ENCODE results near the gene CRPPA.
"Not testable (repeated sequence)": the region's sequence is repeated elsewhere in the genome, so short reads cannot be mapped to it uniquely, and the experiment has no call there.

The CRPPA gene

DNA sequence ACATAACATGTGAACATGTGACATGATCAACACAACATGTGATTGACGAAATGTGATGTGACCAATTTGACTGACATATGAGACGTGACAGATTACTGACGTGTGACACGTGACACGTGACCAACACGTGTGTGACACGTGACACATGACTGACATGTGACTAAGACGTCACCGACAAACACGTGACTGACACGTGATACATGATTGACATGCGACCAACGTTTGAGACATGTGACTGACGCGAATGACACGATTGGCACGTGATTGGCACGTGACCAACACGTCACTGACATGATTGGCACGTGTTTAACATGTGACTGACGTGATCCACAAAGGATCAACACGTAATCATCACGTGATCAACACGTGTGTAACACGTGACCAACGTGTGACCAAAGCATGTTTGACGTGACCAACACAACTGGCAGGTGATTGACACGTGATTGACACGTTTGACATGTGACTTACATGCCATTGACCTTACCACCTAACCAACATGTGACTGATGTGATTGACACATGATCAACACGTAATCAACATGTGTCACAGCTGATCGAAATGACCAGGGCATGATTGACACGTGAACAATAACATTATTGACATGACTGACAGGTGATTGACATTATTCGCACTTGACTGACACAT is 23.7 kb downstream of the CRPPA start:
- H3K4me3 ChIP-seq (ENCODE audit: low read depth, low read length) = no peak overlapping the region
- TF ChIP-seq, protein P1, sequence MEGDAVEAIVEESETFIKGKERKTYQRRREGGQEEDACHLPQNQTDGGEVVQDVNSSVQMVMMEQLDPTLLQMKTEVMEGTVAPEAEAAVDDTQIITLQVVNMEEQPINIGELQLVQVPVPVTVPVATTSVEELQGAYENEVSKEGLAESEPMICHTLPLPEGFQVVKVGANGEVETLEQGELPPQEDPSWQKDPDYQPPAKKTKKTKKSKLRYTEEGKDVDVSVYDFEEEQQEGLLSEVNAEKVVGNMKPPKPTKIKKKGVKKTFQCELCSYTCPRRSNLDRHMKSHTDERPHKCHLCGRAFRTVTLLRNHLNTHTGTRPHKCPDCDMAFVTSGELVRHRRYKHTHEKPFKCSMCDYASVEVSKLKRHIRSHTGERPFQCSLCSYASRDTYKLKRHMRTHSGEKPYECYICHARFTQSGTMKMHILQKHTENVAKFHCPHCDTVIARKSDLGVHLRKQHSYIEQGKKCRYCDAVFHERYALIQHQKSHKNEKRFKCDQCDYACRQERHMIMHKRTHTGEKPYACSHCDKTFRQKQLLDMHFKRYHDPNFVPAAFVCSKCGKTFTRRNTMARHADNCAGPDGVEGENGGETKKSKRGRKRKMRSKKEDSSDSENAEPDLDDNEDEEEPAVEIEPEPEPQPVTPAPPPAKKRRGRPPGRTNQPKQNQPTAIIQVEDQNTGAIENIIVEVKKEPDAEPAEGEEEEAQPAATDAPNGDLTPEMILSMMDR (IDR thresholded peaks at IDR 0.05; ENCODE audit: borderline replicate concordance, insufficient read depth, low read depth, low read length) = no peak

DNA sequence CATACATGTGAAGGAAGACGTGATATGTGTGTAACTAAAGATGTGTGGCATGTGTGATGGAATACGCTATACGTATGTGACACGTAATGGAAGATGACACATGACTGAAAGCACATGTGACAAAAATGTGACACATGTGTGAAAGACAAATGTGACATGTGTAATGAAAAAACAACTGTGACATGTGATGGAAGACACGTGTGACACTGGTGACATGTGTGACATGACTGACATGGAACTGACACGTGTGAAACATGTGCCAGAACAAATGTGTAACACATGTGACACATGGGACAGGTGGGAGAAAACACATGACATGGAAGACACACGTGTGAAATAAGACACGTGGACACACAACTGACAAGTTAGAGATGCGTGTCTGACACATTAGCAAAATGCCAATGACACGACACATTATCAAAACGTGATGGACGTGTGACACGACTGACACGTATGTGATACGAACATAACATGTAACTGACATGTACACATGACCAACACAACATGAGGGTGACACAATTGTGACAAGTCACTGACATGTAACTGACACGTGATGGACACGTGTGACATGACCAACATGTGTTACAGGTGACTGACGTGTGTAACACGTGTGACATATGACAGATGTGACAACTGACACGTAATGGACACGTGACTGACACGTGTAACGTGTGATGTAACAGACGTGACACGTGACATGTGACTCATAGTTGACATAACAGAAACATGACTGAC is 24.4 kb downstream of the CRPPA start:
- TF ChIP-seq, protein P1 (IDR thresholded peaks at IDR 0.05; ENCODE audit: borderline replicate concordance, insufficient read depth, low read depth, low read length) = no peak
- no peak overlapping the region for H3K4me3 ChIP-seq (ENCODE audit: low read depth, low read length)

DNA sequence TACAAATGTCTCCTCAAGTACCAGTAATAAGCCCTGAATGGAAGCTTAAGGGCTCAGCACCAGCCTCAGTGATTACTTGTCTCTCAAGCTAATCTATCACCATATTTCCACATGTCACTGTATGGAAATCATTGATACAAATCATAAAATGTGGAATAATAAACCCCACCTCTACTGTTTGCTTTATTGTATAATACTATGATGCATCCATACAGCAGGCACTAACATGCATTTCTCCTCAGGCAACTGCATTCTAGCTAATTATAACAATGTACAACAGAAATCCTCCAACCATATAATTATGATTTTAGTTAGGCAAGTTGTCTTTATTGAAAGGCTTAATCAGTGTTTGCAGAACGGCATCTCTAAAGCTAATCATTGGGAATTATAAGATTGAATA is 26.2 kb downstream of the CRPPA start:
- no peak overlapping the region for H3K4me3 ChIP-seq (ENCODE audit: low read depth, low read length)
- TF ChIP-seq, protein P1 (IDR thresholded peaks at IDR 0.05; ENCODE audit: borderline replicate concordance, insufficient read depth, low read depth, low read length) = no peak

DNA sequence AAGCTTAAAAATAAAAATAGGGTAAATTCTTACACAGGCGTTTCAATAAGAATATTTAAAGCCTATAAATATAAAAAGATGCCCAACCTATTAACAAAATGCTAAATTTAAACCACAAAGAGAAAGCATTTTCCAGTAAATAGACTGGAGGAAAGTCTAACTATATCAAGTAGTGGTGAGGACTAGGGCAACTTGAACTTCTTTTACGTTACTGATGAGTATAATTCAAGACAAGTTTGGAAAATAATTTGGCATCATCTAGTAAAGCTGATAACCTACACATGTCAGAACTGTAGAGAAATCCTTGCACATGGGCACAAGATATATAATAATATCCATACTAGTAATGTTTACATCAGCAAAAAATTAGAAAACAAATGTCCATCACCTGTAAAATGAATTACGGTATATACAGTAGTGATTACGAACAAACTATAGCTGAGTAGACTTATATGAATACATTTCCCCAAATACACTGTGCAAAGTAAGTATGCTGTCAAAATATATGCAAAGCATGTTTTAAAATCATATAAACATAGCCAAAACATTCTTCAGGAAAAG is 27.4 kb downstream of the CRPPA start:
- H3K4me3 ChIP-seq (ENCODE audit: low read depth, low read length) = no peak overlapping the region
- TF ChIP-seq, protein P1 (IDR thresholded peaks at IDR 0.05; ENCODE audit: borderline replicate concordance, insufficient read depth, low read depth, low read length) = no peak

DNA sequence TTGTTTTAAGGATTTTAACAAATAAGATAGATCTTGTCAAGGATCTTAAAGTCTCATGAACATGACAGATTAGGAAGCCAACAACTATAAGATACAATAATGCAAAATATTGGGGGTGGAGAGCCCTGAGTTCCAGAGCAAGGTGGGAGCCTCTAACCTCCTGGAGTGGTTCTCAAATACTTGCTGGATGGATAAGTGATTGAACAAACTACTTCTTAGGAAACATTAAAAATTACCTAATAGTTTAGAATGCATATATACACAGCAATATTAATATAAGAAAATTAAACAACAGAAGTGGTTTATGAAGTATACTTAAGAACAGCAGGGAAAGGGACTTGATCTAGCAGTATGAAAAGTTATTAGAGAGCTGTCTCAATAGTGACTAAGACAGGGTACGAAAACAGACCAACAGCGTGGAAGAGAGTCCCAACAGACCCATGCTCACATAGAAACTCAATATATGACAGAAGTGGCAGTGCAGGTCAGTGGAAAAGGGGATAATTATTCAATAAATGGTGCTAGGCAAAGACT is 28.3 kb downstream of the CRPPA start:
- TF ChIP-seq, protein P1 (IDR thresholded peaks at IDR 0.05; ENCODE audit: borderline replicate concordance, insufficient read depth, low read depth, low read length) = no peak
- H3K4me3 ChIP-seq (ENCODE audit: low read depth, low read length) = no peak overlapping the region

DNA sequence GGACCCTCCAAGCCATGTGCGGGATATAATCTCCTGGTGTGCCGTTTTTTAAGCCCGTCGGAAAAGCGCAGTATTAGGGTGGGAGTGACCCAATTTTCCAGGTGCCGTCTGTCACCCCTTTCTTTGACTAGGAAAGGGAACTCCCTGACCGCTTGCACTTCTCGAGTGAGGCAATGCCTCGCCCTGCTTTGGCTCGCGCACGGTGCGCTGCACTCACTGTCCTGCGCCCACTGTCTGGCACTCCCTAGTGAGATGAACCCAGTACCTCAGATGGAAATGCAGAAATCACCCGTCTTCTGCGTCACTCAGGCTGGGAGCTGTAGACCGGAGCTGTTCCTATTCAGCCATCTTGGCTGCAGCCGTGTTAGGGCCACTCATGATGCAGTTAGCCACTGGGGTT is 37.6 kb downstream of the CRPPA start:
- H3K4me3 ChIP-seq (ENCODE audit: low read depth, low read length) = not testable (repeated sequence)

DNA sequence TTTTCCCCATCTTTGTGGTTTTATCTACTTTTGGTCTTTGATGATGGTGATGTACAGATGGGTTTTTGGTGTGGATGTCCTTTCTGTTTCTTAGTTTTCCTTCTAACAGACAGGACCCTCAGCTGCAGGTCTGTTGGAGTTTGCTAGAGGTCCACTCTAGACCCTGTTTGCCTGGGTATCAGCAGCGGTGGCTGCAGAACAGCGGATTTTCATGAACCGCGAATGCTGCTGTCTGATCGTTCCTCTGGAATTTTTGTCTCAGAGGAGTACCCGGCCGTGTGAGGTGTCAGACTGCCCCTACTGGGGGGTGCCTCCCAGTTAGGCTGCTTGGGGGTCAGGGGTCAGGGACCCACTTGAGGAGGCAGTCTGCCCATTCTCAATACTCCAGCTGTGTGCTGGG is 38.2 kb downstream of the CRPPA start:
- H3K4me3 ChIP-seq (ENCODE audit: low read depth, low read length) = not testable (repeated sequence)
